OCI-LY3 (cell line): ENCODE measurements around the gene MORC3.

Experiments used
- EZH2phosphoT487 ChIP-seq: fragments of 200-600 bp; shearing (Covaris generic); IDR thresholded peaks from 2 replicates; pipeline ENCODE4 v1.6.1; 2018; ENCODE audit warnings: antibody characterized with exemption, mixed run types, low read depth
- TF ChIP-seq, protein P1 (sequence below): fragments of 200-600, 300-600 bp; sonication (generic); IDR thresholded peaks from 2 replicates; pipeline ENCODE4 v1.5.1; 2014; ENCODE audit warnings: antibody characterized with exemption, low read length, low read depth

DNA sequence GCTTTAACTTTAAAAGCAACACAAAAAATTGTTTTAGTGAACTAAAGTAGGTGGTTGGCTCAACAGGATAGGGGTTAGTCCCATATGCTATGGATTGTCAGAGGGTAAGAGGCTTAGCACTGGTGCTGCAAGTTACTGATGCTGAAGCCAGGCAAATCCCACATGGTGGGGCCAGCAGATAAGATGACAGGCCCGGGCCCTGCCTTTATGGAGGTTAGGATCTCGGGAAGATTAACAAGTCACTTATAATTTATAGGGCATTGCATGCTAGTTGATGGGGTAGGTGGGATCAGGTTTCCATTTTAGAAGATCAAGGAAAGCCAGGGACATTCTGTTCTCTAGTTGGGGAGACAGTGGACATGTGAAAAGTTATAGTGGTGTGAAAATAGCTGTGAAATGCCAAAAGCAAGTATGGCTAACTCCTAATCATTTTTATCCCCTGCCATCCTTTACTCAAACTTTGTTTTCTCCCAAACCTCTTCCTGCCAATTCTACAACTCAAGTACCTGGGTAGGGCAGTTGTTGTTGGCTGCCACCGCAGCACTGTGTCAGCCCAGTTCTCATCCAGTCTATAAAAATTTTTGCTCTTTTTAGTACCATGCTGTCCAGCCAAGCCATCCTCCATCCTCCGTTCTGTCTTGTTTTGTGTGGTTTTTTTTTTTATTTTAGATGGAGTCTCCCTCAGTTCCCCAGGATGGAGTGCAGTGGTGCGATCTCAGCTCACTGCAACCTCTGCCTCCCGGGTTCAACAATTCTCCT lies 75.5 kb downstream of the MORC3 start:
- TF ChIP-seq, protein P1, sequence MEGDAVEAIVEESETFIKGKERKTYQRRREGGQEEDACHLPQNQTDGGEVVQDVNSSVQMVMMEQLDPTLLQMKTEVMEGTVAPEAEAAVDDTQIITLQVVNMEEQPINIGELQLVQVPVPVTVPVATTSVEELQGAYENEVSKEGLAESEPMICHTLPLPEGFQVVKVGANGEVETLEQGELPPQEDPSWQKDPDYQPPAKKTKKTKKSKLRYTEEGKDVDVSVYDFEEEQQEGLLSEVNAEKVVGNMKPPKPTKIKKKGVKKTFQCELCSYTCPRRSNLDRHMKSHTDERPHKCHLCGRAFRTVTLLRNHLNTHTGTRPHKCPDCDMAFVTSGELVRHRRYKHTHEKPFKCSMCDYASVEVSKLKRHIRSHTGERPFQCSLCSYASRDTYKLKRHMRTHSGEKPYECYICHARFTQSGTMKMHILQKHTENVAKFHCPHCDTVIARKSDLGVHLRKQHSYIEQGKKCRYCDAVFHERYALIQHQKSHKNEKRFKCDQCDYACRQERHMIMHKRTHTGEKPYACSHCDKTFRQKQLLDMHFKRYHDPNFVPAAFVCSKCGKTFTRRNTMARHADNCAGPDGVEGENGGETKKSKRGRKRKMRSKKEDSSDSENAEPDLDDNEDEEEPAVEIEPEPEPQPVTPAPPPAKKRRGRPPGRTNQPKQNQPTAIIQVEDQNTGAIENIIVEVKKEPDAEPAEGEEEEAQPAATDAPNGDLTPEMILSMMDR: no peak
- TF ChIP-seq EZH2phosphoT487: no peak
